T follicular helper cell (primary cell): ENCODE measurements around the gene LPIN2.
A peak's percentile ranks its signal among the peaks of the same experiment; 100 is the strongest.

Experiments
- DNase-seq: peaks from one replicate; pipeline ENCODE4 v3.0.0-alpha.2; 2020; ENCODE audit warnings: low read depth

Gene LPIN2

GRCh38 chr18:2979871-2980790 lies 32.8 kb downstream of the LPIN2 start:
- no peak for DNase-seq

DNA sequence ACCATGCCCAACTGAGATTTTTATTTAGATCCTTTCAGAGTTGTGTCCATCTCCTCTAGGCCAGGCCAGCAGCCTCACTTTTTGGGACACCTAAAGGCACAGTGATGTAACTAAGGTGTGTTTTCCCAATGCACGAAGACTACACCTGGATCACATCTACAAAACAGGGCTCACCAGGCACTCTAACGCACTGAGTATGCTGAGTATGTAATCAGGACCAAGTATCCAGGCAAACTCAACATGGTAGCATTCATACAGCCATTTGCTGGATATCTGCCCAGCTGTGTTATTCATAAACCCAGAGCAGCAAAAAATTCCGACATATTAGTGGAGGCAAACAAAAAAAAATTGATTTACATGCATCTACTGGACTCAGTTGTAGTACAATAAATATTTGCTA lies 33.8 kb downstream of the LPIN2 start:
- no peak for DNase-seq

- peak; percentile 30 for DNase-seq
Observed at GRCh38 chr18:2978661-2979106, 34.3 kb downstream of the LPIN2 start.

DNA sequence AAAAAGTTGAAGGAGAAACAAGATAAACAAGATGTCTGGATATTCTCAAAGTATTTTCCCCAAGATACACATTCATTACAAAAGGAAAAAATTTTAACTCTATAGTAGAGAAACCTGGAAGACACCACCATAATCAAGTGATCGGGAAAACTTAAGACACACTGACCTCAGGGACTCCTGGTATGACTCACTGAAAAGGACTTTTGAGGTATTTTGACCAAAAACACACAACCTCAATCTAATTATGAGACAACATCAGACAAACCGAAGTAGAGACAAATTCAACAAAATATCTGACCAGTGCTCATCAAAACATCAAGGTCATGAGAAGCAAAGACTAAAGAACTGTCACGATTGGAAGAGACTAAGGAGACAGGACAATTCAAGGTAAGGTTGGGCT lies 34.7 kb downstream of the LPIN2 start:
- DNase-seq, result no peak

- no peak for DNase-seq
Observed at GRCh38 chr18:2976218-2977132, 36.5 kb downstream of the LPIN2 start.

DNA sequence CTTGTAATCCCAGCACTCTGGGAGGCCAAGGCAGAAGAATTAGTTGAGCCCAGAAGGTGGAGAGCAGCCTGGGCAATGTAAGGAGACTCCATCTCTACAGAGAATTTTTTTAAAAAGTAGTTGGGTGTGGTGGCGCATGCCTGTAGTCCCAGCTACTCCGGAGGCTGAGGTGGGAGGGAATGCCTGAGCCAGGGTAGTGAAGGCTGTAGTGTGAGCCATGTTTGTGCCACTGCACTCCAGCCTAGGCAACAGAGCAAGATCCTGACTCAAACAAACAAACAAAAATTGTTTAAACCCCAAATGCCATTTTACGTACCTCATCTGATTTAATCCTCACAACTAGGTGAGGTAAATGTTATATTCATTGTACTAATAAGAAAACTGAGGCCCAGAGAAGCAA lies 38.2 kb downstream of the LPIN2 start:
- DNase-seq, result no peak

- peak; percentile 52 for DNase-seq
Observed at GRCh38 chr18:2971741-2972552, 41.0 kb downstream of the LPIN2 start.

- no peak for DNase-seq
Observed at GRCh38 chr18:2970772-2971659, 41.9 kb downstream of the LPIN2 start.

DNA sequence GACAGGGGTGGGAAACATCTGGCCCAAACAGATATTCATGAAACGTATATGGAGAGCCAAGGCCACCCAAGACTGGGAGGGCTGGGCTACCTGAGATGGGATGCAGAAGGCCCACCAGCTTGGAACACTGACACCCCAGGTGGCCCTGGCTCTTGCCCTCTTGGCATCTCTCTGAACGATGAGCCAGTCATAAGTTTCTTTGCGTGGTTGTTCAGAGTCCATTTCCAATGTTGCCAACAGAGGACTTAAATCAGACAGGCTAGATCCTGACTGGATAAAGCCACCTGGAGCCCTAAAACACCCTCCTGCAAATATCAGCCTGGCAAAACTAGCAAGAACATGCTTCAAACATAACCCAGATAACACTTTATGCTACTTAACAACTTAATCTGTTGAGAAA lies 42.6 kb downstream of the LPIN2 start:
- no peak for DNase-seq

DNA sequence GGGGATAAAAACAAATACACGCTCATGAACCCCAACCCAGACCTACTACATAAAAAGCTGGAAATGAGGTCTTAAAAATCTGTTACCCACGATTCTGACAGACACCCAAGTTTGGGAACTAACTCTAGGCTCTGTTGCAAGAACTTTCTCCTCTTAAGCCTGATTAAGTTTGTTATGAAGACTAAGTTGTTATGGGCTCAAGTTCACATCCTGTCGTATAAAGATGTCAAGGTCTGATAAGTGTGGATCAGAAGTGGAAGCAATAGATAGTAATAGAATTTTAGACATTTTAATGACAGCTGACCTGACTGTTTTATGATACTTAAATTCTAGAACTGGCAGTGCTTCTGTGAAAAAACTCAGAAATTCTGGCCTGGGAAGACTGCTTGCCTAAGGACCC lies 43.2 kb downstream of the LPIN2 start:
- no peak for DNase-seq

DNA sequence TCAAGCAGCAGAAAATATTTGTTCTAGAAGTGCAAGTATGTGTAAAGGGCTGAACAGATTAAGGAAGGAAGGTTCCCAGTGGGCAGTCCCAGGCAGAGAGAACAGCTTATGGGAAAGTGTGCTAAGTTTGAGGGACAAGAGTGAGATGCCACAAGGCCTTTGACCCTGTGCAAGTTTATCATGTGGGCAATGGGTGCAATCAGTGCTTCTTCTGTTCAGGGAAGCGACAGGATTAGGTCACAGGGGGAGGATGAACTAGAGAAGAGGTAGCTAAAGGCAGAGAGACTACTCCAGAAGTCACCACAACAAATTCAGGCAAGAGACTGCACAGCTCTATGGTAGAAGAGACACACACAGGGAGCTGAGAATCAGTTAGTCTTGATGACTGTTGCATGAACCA lies 44.3 kb downstream of the LPIN2 start:
- DNase-seq, result no peak

DNA sequence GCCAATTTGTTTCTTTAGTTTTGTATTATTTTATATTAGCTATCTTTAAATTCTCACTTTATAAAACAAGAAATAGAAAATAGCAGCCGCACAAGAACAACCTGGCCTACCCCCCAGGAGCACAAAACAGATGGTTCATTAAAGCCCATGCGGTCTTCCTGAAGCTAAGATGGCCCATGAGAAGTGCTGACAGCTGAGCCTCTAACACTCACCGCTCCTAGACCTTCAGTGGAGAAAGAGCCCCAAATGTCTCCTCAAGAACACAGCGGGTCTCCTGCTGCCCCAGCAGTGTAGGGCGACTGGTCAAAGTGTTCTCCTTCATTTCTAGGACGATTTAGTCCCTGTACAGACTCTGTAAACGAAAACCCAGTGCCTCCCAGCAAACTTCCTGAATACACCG lies 45.1 kb downstream of the LPIN2 start:
- no peak for DNase-seq

- no peak for DNase-seq
Observed at GRCh38 chr18:2967357-2967756, 45.6 kb downstream of the LPIN2 start.

- DNase-seq, result no peak
Observed at GRCh38 chr18:2966560-2966959, 46.4 kb downstream of the LPIN2 start.

- DNase-seq, result no peak
Observed at GRCh38 chr18:2965797-2966196, 47.1 kb downstream of the LPIN2 start.

DNA sequence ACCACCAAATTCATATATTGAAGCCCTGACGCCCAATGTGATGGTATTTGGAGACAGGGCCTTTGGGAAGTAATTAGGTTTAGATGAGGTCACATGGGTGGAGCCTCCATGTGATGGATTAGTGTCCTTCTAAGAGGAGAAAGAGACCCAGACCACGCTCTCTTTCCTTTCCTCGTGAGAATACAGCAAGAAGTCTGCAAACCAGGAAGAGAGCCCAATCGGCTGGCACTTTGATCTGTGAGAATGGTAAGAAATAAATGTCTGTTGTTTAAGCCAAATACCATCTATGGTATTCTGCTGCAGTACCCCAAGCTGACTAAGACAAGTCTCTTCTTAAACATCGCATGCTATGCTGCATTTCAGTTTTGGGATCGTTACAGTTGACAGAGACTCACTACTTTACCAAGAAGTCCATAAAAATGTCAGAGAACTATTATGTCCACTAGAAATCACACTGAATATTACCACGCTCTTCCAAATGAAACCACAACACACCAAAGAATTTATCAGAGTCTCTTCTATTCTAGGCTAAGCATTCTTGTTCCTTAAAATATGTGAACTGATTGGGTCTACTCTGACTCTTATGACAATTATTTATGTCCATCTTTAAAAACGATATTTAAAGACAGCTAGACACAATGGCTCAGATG lies 48.5 kb downstream of the LPIN2 start:
- no peak for DNase-seq
